ENCODE measurements around the gene ADGRV1.

Gene ADGRV1

GRCh38 chr5:91207248-91207647 lies 648.7 kb downstream of the ADGRV1 start:
- no peak for TF ChIP-seq ZFX (IDR thresholded peaks at IDR 0.05; ENCODE audit: borderline replicate concordance)
- TF ChIP-seq, protein P1, sequence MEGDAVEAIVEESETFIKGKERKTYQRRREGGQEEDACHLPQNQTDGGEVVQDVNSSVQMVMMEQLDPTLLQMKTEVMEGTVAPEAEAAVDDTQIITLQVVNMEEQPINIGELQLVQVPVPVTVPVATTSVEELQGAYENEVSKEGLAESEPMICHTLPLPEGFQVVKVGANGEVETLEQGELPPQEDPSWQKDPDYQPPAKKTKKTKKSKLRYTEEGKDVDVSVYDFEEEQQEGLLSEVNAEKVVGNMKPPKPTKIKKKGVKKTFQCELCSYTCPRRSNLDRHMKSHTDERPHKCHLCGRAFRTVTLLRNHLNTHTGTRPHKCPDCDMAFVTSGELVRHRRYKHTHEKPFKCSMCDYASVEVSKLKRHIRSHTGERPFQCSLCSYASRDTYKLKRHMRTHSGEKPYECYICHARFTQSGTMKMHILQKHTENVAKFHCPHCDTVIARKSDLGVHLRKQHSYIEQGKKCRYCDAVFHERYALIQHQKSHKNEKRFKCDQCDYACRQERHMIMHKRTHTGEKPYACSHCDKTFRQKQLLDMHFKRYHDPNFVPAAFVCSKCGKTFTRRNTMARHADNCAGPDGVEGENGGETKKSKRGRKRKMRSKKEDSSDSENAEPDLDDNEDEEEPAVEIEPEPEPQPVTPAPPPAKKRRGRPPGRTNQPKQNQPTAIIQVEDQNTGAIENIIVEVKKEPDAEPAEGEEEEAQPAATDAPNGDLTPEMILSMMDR (IDR thresholded peaks at IDR 0.05): no peak

GRCh38 chr5:91211997-91212713 lies 653.6 kb downstream of the ADGRV1 start:
- TF ChIP-seq, protein P1 (IDR thresholded peaks at IDR 0.05): no peak
- no peak for TF ChIP-seq ZFX (IDR thresholded peaks at IDR 0.05; ENCODE audit: borderline replicate concordance)
- H3K27ac ChIP-seq: no peak overlapping the region

More at GRCh38 chr5:91207248-91207647, 648.7 kb downstream of the ADGRV1 start:
- H3K27ac ChIP-seq: no peak overlapping the region

GRCh38 chr5:91212714-91213092 lies 654.1 kb downstream of the ADGRV1 start:
- H3K27ac ChIP-seq: no peak overlapping the region
- no peak for TF ChIP-seq ZFX (IDR thresholded peaks at IDR 0.05; ENCODE audit: borderline replicate concordance)
- TF ChIP-seq, protein P1 (IDR thresholded peaks at IDR 0.05): no peak

Measured in 22Rv1 (cell line).